Limb (tissue), 2 donors: Measurements from ENCODE around the gene TSR2.

Experiments used
- DNase-seq, 2 donors: peaks; one replicate each; pipeline ENCODE4 v3.0.0-alpha.2; 2016; ENCODE audit errors: extremely low spot score in 2 of 2

Gene TSR2, protein sequence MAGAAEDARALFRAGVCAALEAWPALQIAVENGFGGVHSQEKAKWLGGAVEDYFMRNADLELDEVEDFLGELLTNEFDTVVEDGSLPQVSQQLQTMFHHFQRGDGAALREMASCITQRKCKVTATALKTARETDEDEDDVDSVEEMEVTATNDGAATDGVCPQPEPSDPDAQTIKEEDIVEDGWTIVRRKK

GRCh38 chrX:54439960-54440871, at the start of gene TSR2:
TSR2 (plus strand) TSS chrX:54440404; CDS start chrX:54440422, 18 bp downstream.
- DNase-seq, result peak; percentile 84 to 86

GRCh38 chrX:54397113-54397512, 43.1 kb upstream of the TSR2 start:
- no peak for DNase-seq

- DNase-seq, result no peak
Observed at GRCh38 chrX:54407266-54407665, 32.9 kb upstream of the TSR2 start.

- DNase-seq, result no peak
Observed at GRCh38 chrX:54411732-54412131, 28.5 kb upstream of the TSR2 start.

DNA sequence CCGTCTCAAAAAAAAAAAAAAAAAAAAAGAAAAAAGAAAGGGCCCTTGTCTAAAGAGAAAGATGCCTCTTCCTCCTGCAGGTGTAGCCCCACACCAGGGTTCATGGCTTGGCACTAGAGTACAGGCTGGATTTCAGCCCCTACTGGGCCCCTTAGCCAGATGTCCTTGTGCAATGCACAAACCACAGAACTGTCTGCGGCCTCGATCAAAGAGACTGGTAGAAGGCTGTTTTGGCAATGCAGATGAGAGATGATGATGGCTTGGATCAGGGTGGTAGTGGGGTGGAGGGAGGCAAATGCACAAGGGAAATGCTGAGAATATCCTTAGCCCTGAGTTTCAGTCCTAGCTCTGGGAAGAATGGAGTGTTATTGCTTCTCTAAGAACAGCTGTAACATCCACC, 26.5 kb upstream of the TSR2 start:
- DNase-seq, result no peak

DNA sequence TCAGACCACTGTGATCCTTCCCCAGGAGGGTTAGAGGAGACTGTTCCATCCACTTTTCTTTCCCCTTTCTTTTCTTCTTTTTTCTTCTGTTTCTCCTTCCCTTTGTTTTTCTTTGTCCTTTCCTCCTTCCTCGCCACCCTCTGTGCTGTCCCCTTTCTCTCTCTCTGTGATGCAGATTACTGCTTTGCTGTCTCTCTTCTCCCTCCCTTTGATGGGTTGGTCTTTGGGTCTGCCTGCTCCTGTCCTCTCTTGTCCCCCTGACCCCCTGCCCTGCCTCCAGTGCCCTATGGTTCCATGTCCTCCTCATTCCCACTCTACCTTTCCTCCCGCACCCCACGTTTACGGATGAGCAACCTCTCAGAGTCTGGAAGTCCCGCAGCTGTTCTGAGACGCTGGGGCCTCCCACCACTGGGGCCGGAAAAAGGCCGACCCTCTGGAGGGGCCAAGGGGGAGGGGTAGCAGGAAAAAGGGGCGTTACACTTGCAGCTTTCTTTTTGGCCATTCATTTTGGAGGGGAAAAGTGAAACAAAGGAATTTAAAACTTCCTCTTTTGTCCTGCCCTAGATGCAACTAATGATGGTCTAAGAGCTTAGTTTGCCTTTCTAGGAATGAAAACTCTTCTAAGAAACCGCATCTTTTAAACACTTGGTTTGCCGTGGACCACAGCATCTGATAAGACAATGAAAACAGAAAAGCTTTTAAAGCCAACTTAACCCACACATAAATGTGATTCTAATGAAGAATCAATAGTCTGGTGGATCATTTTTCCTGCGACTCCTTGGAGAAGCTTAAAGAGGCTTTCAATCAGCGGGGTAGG, 24.5 kb upstream of the TSR2 start:
- DNase-seq, result peak in 1 of 2 donors; percentile 21

GRCh38 chrX:54416965-54417364, 23.2 kb upstream of the TSR2 start:
- DNase-seq, result no peak

- DNase-seq, result no peak
Observed at GRCh38 chrX:54419559-54420302, 20.5 kb upstream of the TSR2 start.

DNA sequence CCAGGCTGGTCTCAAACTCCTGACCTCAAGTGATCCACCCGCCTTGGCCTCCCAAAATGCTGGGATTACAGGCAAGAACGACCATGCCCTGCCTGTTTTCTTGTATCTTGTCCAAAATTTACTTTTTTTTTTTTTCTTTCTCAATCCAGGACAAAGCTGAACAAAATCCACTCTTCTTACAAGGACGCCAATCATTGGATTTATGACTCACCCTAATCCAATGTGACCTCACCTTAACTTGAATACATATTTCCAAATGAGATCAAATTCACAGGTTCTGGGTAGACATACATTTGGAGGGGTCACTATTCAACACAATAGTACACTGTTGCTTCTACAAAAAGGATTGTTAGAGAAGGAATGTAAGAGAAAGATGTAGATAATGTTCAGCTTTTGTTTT, 18.0 kb upstream of the TSR2 start:
- no peak for DNase-seq

GRCh38 chrX:54423161-54423888, 16.9 kb upstream of the TSR2 start:
- no peak for DNase-seq

GRCh38 chrX:54427837-54428424, 12.3 kb upstream of the TSR2 start:
- no peak for DNase-seq

- no peak for DNase-seq
Observed at GRCh38 chrX:54430519-54430918, 9.7 kb upstream of the TSR2 start.

DNA sequence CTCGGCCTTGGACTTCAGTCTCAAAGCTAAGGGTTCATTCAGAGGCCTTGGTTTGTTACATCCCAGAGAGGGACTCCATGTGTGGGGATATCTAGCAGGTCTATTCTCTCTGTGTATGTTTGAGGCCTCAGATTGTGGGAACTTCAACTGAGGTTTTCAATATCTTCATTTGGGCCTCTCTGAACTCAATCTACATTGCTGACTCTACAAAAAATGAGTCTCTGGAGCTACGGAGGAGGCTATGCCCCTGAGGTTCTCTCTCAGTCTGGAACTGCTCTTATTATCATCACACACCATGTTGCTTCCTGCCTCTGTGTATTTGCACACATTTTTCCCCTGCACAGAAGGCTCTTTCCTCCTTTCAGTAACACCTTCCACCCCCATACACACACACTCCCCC, 5.1 kb upstream of the TSR2 start:
- DNase-seq, result no peak

DNA sequence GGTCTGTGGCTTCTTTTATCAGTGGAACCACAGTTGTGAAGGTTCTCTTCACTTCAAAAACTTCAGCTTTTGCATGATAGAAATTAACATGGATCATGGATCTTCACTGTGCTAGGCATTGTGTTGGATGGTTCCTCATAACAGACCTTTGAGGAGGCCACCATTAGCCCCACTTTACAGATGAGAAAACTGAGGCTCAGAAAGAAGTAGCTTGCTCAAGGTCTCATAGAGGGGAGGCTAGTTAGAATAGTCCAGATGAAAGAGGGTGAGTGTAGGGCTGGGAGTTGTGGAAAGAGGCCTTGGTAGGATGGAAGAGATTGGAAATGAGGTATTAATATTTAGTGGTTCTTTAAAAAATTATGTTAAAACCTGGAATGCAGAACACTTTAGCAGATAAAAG, 2.6 kb downstream of the TSR2 start:
- no peak for DNase-seq

- no peak for DNase-seq
Observed at GRCh38 chrX:54444752-54445151, 4.5 kb downstream of the TSR2 start.

- DNase-seq, result no peak
Observed at GRCh38 chrX:54446084-54446483, 5.9 kb downstream of the TSR2 start.

GRCh38 chrX:54447461-54447860, 7.3 kb downstream of the TSR2 start:
- no peak for DNase-seq

DNA sequence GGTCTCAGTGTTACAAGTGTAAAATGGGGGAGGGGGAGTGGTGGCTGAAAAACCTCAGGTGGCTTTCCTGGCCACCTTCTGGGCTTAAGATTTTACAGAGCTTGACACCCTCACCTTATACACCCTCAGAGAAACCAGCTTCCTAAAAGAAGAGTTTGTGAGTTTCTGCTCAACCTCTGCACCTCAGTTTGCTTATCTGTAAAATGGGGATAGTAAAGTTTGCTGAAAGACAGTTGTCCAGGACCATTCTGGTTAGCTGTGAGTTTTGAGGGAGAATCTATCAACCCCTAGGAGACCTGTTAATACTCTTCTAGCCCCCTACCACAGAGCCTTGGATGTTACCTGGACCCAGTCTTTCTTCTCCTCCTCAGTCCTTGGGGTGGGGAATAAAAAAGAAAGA, 9.7 kb downstream of the TSR2 start:
- DNase-seq, result no peak

DNA sequence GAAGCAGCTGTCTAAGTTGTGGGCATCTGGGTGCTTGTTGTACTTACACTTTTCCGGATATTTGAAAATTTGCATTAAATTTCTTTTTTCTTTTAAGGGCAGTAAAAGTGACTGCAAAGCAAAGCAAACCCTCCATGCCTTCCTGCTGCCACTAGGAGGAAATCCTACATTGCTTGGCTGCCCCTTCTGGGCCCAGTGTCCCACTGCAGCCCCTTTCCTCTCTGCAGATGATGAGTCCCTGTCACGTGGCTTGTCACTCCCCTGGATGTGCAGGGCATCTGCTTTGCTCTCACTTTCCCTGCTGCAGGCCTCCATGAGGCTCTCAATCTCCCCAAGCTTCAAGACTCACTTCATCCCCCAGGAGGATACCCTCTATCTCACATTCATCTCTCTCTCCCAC, 12.7 kb downstream of the TSR2 start:
- no peak for DNase-seq

GRCh38 chrX:54470054-54470760, 30.0 kb downstream of the TSR2 start:
- no peak for DNase-seq
